Keratinocyte (primary cell): ENCODE data around the gene ZSCAN30. TPM values are rescaled to one million over a fixed set of nuclear protein-coding genes. Genes with fewer than 3 reads are reported as not detected.

ENCODE experiments used
- DNase-seq: peaks from one replicate; pipeline ENCODE4 v3.0.0-alpha.2; 2011; ENCODE audit warnings: low read depth, missing footprints, low spot score
- FAIRE-seq: peaks from 2 replicates; lab custom pipeline; 2011; peaks lifted over from hg19 to GRCh38; lab: Jason Lieb, UNC
- H2AFZ ChIP-seq: 2 replicates; pipeline ENCODE4 v1.6.0; 2012; ENCODE audit warnings: low read length, control low read depth, inconsistent platforms; ENCODE audit not compliant: control insufficient read depth
- H3K27ac ChIP-seq: 2 replicates; pipeline ENCODE4 v1.5.1; 2011; ENCODE audit warnings: low read length; ENCODE audit not compliant: control insufficient read depth, insufficient read depth
- H3K27me3 ChIP-seq: 3 replicates; pipeline ENCODE4 v1.6.0; 2011; ENCODE audit warnings: low read length; ENCODE audit not compliant: control insufficient read depth, insufficient read depth; ENCODE audit errors: extremely low read depth
- H3K36me3 ChIP-seq, 2 experiments: 2 replicates in 1 of 2; 3 replicates in 1 of 2; pipeline ENCODE4 v1.5.1; 2011; ENCODE audit warnings: low read length in 2 of 2, mild to moderate bottlenecking in 1 of 2; ENCODE audit not compliant: control insufficient read depth in 2 of 2, insufficient read depth in 2 of 2; ENCODE audit errors: extremely low read depth in 1 of 2
- H3K4me1 ChIP-seq: 3 replicates; pipeline ENCODE4 v1.5.1; 2011; ENCODE audit warnings: low read length; ENCODE audit not compliant: control insufficient read depth, insufficient read depth; ENCODE audit errors: extremely low read depth
- H3K4me2 ChIP-seq: 3 replicates; pipeline ENCODE4 v1.6.0; 2011; ENCODE audit warnings: low read depth, low read length; ENCODE audit not compliant: control insufficient read depth, insufficient read depth; ENCODE audit errors: extremely low read depth
- H3K4me3 ChIP-seq, 3 experiments: fragments of 200-600 bp in 1 of 3; sonication (generic) in 1 of 3; 2 replicates in 2 of 3; 3 replicates in 1 of 3; pipeline ENCODE4 v1.5.1; 2011 to 2016; ENCODE audit warnings: low read length in 3 of 3, mild to moderate bottlenecking in 3 of 3, control low read depth in 2 of 3, inconsistent platforms in 1 of 3, low read depth in 1 of 3, mixed read lengths in 1 of 3, mixed run types in 1 of 3, moderate library complexity in 1 of 3; ENCODE audit not compliant: control insufficient read depth in 2 of 3, insufficient read depth in 2 of 3; ENCODE audit errors: extremely low read depth in 1 of 3
- H3K79me2 ChIP-seq: 2 replicates; pipeline ENCODE4 v1.6.0; 2012; ENCODE audit warnings: low read length; ENCODE audit not compliant: control insufficient read depth, insufficient read depth
- H3K9ac ChIP-seq: 3 replicates; pipeline ENCODE4 v1.6.0; 2011; ENCODE audit warnings: low read length; ENCODE audit not compliant: control insufficient read depth, insufficient read depth; ENCODE audit errors: extremely low read depth
- H3K9me1 ChIP-seq: 3 replicates; pipeline ENCODE4 v1.6.0; 2011; ENCODE audit warnings: low read length; ENCODE audit not compliant: control insufficient read depth, insufficient read depth; ENCODE audit errors: extremely low read depth
- H3K9me3 ChIP-seq: 2 replicates; pipeline ENCODE4 v1.5.1; 2012; ENCODE audit warnings: low read depth, low read length; ENCODE audit not compliant: control insufficient read depth
- H4K20me1 ChIP-seq: 3 replicates; pipeline ENCODE4 v1.6.0; 2011; ENCODE audit warnings: low read length; ENCODE audit not compliant: control insufficient read depth, insufficient read depth; ENCODE audit errors: extremely low read depth
- EZH2 ChIP-seq: IDR thresholded peaks from one replicate; pipeline ENCODE4 v1.6.1; 2012; ENCODE audit warnings: inconsistent platforms, mild to moderate bottlenecking, low read length, moderate library complexity
- dilution Hi-C: fragments of 300-500 bp; cut with MboI; formaldehyde crosslinking; loops from one replicate; pipeline ENCODE4 v1.7.0; 2020; ENCODE audit warnings: low sequenced_read_pairs; ENCODE audit not compliant: extremely low pct_ligation_motif_present
- polyA plus RNA-seq, 5 experiments: library from polyadenylated mRNA; depleted of rRNA in 3 of 5; stranded (reverse) in 3 of 5; stranded (forward) in 1 of 5; unstranded in 1 of 5; fragments of >200 nt; gene quantifications; 1 replicate in 1 of 5; 2 replicates in 3 of 5; 3 replicates in 1 of 5; pipeline versions ENCODE4 v1.2.1 to v1.2.3, GENCODE V29; 2011 to 2012; ENCODE audit warnings: missing spikeins in 2 of 5, low read depth in 1 of 5, low replicate concordance in 1 of 5
- TF ChIP-seq, protein P1 (sequence below), 3 experiments: IDR thresholded peaks in 1 of 3; conservative IDR thresholded peaks in 1 of 3; optimal IDR thresholded peaks in 1 of 3; 2 replicates in 2 of 3; 3 replicates in 1 of 3; pipeline versions ENCODE3 to v1.5.1; 2011; ENCODE audit warnings: low read length in 3 of 3, mild to moderate bottlenecking in 3 of 3, moderate library complexity in 2 of 3, control low read depth in 1 of 3, inconsistent platforms in 1 of 3; ENCODE audit not compliant: insufficient read depth in 2 of 3; ENCODE audit errors: extremely low read depth in 1 of 3

The ZSCAN30 gene
- polyA plus RNA-seq, 1 donor (not counting 4 experiments of a cell fraction or from before 2014, with no cell fraction given): 13.6 TPM

DNA sequence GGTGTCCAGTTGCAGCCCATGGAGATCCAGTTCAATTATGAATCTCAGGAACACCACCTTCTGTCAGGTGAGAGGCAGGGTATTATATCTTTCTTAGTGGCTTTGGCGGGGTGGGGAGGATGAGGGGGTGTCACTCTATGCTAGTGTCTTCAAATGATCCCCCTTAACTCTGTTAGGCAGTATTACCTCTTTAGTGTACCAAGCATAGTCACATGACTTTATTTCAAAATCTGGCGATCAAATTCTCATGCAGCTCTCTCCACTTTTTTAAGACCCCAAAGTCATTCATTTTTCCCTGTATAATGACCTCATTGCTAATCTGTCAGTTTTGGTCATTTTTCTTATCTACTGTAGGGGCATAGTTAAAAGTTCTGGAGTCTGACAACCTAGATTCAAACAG, 1.1 kb upstream of the ZSCAN30 start:
- peaks cover 70% of the 10 kb centered on the region for H3K79me2 ChIP-seq
- H3K9ac ChIP-seq: peak overlapping the region; percentile 88
- peaks cover 8% of the 10 kb centered on the region for H3K4me1 ChIP-seq
- peaks cover 5 to 6% of the 10 kb centered on the region in 2 experiments for H3K36me3 ChIP-seq
- H2AFZ ChIP-seq: no peak overlapping the region
- H4K20me1 ChIP-seq: no peaks in the 10 kb centered on the region
- no peak for DNase-seq
- no peak overlapping the region for H3K27ac ChIP-seq
- peak overlapping the region; percentile 53 to 91 (median 73) for H3K4me3 ChIP-seq
- peaks cover 2% of the 10 kb centered on the region for H3K9me3 ChIP-seq
- FAIRE-seq: no peak
- H3K27me3 ChIP-seq: no peaks in the 10 kb centered on the region
- dilution Hi-C loops: no loop called here
- no peaks in the 10 kb centered on the region for H3K9me1 ChIP-seq
- TF ChIP-seq EZH2: no peak
- TF ChIP-seq, protein P1, sequence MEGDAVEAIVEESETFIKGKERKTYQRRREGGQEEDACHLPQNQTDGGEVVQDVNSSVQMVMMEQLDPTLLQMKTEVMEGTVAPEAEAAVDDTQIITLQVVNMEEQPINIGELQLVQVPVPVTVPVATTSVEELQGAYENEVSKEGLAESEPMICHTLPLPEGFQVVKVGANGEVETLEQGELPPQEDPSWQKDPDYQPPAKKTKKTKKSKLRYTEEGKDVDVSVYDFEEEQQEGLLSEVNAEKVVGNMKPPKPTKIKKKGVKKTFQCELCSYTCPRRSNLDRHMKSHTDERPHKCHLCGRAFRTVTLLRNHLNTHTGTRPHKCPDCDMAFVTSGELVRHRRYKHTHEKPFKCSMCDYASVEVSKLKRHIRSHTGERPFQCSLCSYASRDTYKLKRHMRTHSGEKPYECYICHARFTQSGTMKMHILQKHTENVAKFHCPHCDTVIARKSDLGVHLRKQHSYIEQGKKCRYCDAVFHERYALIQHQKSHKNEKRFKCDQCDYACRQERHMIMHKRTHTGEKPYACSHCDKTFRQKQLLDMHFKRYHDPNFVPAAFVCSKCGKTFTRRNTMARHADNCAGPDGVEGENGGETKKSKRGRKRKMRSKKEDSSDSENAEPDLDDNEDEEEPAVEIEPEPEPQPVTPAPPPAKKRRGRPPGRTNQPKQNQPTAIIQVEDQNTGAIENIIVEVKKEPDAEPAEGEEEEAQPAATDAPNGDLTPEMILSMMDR (optimal IDR thresholded peaks at IDR 0.05 in 1 of 3, IDR thresholded peaks at IDR 0.05 in 1 of 3, conservative IDR thresholded peaks at IDR 0.05 in 1 of 3; ENCODE audit: extremely low read depth in 1 of 3, insufficient read depth in 2 of 3, low read length in 3 of 3): no peak
- peak overlapping the region; percentile 84 for H3K4me2 ChIP-seq

DNA sequence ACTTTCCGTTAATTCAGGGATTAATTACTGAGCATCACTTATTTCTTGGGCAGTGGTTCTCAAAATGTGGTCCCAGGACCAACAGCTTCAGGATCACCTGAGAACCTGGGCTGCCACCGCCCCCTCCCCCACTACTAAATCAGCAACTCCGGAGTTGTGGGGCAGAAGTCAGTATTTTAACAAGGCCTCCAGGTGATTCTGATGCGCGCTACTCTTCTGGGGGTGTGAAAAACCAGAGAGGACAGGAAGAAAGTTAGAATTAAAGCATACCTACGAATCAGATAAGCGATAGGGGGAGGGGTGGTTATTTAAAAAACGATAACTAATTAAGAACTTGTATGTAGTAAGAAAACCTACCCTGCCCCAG, 319 bp downstream of the ZSCAN30 start:
- Histone ChIP-seq H3K9me1 (no peaks in the 10 kb centered on the region), H3K4me2 (peak overlapping the region; percentile 87), H3K4me3 (peak overlapping the region; percentile 53 to 91 (median 73)), H3K27ac (peak overlapping the region; percentile 95), H3K27me3 (no peaks in the 10 kb centered on the region), H3K79me2 (peaks cover 73% of the 10 kb centered on the region), H3K36me3 (peaks cover 5% of the 10 kb centered on the region in 2 experiments), H4K20me1 (no peaks in the 10 kb centered on the region), H3K9ac (peak overlapping the region; percentile 88), H3K4me1 (peaks cover 8% of the 10 kb centered on the region), H2AFZ (peak overlapping the region; percentile 95), H3K9me3 (peaks cover 4% of the 10 kb centered on the region)
- DNase-seq (no peak), FAIRE-seq (no peak)
- dilution Hi-C loops: no loop called here
- TF ChIP-seq EZH2: no peak
- TF ChIP-seq, protein P1 (optimal IDR thresholded peaks at IDR 0.05 in 1 of 3, IDR thresholded peaks at IDR 0.05 in 1 of 3, conservative IDR thresholded peaks at IDR 0.05 in 1 of 3; ENCODE audit: extremely low read depth in 1 of 3, insufficient read depth in 2 of 3, low read length in 3 of 3): no peak
